ENCODE measurements around the gene MAST1. TPM values are rescaled to one million over a fixed set of nuclear protein-coding genes. Genes with fewer than 3 reads are reported as not detected.

Gene MAST1
- total RNA-seq, 2 experiments from 2014 or later: 2.4 to 3.0 TPM

DNA sequence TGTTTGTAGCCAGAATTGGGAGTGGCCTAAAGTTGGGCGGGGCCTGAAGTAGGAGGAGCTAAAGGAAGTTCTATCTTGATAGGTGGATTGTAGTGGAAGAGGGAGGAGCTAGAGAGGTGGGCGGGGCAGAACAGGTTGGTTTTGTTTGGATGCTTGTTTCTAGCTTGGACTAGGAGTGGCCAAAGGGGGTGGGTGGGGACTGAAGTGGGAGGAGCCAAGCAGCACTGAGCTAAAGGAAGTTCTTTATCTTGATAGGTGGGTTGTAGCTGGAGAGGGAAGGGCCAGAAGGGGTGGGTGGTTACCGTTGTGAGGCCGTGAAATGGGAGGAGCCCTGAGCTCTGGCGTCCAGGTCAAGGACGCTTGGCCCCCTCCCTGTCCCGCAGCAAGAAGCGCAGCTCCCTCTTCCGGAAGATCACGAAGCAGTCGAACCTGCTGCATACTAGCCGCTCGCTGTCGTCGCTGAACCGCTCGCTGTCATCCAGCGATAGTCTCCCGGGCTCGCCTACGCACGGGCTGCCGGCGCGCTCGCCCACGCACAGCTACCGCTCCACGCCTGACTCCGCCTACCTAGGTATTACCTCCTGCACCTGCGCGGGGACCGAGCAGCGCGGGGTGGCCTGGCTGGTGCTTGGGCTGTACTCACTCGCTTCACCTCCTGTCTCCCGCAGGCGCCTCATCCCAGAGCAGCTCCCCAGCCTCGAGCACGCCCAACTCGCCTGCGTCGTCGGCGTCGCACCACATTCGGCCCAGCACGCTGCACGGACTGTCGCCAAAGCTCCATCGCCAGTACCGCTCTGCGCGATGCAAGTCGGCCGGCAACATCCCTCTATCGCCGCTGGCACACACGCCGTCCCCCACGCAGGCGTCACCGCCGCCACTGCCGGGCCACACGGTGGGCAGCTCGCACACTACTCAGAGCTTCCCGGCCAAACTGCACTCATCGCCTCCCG, 34.9 kb downstream of the MAST1 start:
- Mint-ChIP-seq H3K9me3 (peaks cover 7% of the 10 kb centered on the region), H3K27me3 (no peaks in the 10 kb centered on the region), H3K27ac (no peak overlapping the region), H3K36me3 (ENCODE audit: low read depth) (peaks cover 25% of the 10 kb centered on the region), H3K4me1 (ENCODE audit: low read depth) (peaks cover 7% of the 10 kb centered on the region), H3K4me3 (peak overlapping the region; percentile 35)
- POLR2A ChIA-PET: interaction anchor here (0.5 to 1.9 kb wide), 10 partner anchors 9 to 1836 kb away, joined by 3 to 9 read pairs (median 3); partner anchors contain the start of genes DNASE2, GCDH, GET3 and JUNB
- ATAC-seq (peak; percentile 86), DNase-seq (peak; percentile 88)
- CTCF ChIA-PET: interaction anchor here (0.9 to 2.4 kb wide), 9 partner anchors 8 to 188 kb away, joined by 3 to 12 read pairs (median 5); partner anchors contain the start of gene DNASE2
- TF ChIP-seq, protein P1, sequence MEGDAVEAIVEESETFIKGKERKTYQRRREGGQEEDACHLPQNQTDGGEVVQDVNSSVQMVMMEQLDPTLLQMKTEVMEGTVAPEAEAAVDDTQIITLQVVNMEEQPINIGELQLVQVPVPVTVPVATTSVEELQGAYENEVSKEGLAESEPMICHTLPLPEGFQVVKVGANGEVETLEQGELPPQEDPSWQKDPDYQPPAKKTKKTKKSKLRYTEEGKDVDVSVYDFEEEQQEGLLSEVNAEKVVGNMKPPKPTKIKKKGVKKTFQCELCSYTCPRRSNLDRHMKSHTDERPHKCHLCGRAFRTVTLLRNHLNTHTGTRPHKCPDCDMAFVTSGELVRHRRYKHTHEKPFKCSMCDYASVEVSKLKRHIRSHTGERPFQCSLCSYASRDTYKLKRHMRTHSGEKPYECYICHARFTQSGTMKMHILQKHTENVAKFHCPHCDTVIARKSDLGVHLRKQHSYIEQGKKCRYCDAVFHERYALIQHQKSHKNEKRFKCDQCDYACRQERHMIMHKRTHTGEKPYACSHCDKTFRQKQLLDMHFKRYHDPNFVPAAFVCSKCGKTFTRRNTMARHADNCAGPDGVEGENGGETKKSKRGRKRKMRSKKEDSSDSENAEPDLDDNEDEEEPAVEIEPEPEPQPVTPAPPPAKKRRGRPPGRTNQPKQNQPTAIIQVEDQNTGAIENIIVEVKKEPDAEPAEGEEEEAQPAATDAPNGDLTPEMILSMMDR (IDR thresholded peaks at IDR 0.05): no peak
- intact Hi-C loops (cut with micrococcal nuclease): no loop called here

DNA sequence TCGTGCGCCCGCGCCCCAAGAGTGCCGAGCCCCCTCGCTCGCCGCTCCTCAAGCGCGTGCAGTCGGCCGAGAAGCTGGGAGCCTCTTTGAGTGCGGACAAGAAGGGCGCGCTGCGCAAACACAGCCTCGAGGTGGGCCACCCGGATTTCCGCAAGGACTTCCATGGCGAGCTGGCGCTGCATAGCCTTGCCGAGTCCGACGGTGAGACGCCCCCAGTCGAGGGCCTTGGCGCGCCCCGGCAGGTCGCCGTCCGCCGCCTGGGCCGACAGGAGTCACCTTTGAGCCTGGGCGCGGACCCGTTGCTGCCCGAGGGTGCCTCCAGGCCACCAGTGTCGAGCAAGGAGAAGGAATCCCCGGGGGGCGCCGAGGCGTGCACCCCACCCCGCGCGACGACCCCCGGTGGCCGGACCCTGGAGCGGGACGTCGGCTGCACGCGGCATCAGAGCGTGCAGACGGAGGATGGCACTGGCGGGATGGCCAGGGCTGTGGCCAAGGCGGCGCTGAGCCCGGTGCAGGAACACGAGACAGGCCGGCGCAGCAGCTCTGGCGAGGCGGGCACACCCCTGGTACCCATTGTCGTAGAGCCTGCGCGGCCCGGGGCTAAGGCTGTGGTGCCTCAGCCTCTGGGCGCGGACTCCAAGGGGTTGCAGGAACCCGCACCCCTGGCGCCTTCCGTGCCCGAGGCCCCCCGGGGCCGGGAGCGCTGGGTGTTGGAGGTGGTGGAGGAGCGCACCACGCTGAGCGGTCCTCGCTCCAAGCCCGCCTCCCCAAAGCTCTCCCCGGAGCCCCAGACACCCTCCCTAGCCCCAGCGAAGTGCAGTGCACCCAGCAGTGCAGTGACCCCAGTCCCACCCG, 35.8 kb downstream of the MAST1 start:
- Mint-ChIP-seq H3K4me3 (no peak overlapping the region), H3K27me3 (no peaks in the 10 kb centered on the region), H3K9me3 (peaks cover 7% of the 10 kb centered on the region), H3K36me3 (ENCODE audit: low read depth) (peaks cover 30% of the 10 kb centered on the region), H3K4me1 (ENCODE audit: low read depth) (peaks cover 7% of the 10 kb centered on the region), H3K27ac (no peak overlapping the region)
- ATAC-seq: no peak
- TF ChIP-seq, protein P1 (IDR thresholded peaks at IDR 0.05): no peak
- ChIA-PET POLR2A (interaction anchor here (1.0 to 1.9 kb wide), 6 partner anchors 8 to 260 kb away, joined by 3 to 9 read pairs (median 3); partner anchors contain the start of genes DNASE2, GCDH and GET3), CTCF (interaction anchor here (1.2 to 2.4 kb wide), 3 partner anchors 11 to 187 kb away, joined by 3 to 12 read pairs (median 7); no protein-coding TSS in a partner anchor)
- DNase-seq: no peak
- intact Hi-C loops (cut with micrococcal nuclease): no loop called here

DNA sequence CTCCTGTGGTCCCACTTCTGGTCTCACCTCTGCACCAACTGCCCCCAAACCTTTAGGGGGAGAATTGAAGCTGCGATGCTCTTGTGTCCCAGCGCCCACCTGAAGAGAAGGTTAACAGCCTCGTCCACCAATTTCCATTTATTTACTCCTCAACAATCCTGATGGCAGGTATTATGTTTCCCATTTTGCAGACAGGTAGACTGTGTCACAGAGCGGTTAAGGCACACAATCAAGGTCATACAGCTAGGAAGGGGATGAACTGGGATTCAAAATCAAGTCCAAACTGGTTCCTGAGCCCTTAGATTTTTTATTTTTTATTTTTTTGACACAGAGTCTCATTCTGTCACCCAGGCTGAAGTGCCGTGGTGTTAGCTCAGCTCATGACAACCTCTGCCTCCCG, 36.8 kb downstream of the MAST1 start:
- H3K9me3 Mint-ChIP-seq: peaks cover 7% of the 10 kb centered on the region
- intact Hi-C loops (cut with micrococcal nuclease): no loop called here
- POLR2A ChIA-PET: interaction anchor here (1.3 to 1.4 kb wide), 2 partner anchors 10 to 261 kb away, joined by 3 to 7 read pairs; no protein-coding TSS in a partner anchor

DNA sequence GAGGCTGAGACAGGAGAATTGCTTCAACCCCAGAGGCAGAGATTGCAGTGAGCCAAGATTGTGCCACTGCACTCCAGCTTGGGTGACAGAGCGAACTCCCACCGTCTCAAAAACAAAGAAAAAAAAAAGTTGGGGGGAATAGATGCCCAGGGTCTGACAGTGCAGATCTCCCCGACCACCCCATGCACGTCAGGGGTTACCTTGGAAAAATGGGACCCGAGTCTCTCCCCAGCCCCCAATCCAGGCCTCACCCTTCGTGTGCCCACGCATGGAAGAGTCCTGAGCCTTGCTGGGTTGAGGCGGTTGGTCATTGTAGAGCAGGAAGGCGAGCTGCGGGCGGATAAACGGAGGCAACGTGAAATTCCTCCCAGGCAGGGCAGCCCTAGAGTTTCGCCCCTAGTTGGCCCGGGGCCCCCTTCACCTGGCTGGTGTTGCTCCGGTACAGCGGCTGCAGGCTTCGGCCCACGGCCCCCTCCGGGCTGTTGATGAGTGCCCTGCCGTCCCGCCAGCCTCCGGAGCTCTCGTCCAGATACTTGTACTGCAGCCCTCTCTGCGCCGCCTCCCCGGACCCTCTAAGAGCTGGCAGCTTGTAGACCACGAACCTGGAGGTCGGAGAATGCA, 42.3 kb downstream of the MAST1 start:
- ChIA-PET CTCF (interaction anchor here (1.0 to 9.0 kb wide), 9 partner anchors 8 to 123 kb away, joined by 3 to 67 read pairs (median 6); no protein-coding TSS in a partner anchor), POLR2A (interaction anchor here (1.1 to 2.6 kb wide), 4 partner anchors 8 to 58 kb away, joined by 3 to 9 read pairs (median 4); partner anchors contain the start of gene CALR)
- Mint-ChIP-seq H3K27me3 (no peaks in the 10 kb centered on the region), H3K4me1 (ENCODE audit: low read depth) (peaks cover 16% of the 10 kb centered on the region), H3K9me3 (peaks cover 7% of the 10 kb centered on the region), H3K27ac (peak overlapping the region; percentile 88), H3K4me3 (peak overlapping the region; percentile 90), H3K36me3 (ENCODE audit: low read depth) (peaks cover 6% of the 10 kb centered on the region)
- DNase-seq (peak; percentile 32), ATAC-seq (no peak)
- intact Hi-C loops (cut with micrococcal nuclease): loop anchor here (10.0 kb wide), 1 partner anchor 54 kb away; the partner anchor contains the start of genes CALR and FARSA
- TF ChIP-seq, protein P1 (IDR thresholded peaks at IDR 0.05): no peak

More for the DNA sequence above, 36.8 kb downstream of the MAST1 start:
- ATAC-seq: no peak
- no peak overlapping the region for H3K27ac Mint-ChIP-seq
- no peaks in the 10 kb centered on the region for H3K27me3 Mint-ChIP-seq
- no peak for DNase-seq
- H3K4me1 Mint-ChIP-seq (ENCODE audit: low read depth): peaks cover 9% of the 10 kb centered on the region
- CTCF ChIA-PET: interaction anchor here (1.3 kb wide), 1 partner anchor 90 kb away, joined by 3 read pairs; no protein-coding TSS in a partner anchor
- TF ChIP-seq, protein P1 (IDR thresholded peaks at IDR 0.05): no peak
- no peak overlapping the region for H3K4me3 Mint-ChIP-seq
- H3K36me3 Mint-ChIP-seq (ENCODE audit: low read depth): peaks cover 30% of the 10 kb centered on the region
